Measurements from ENCODE around the gene CRADD.
"Not testable (repeated sequence)": the region's sequence is repeated elsewhere in the genome, so short reads cannot be mapped to it uniquely, and the experiment has no call there.

Gene CRADD

GRCh38 chr12:93789767-93790166, 112.6 kb downstream of the CRADD start:
- no peak for DNase-seq

- no peak for DNase-seq
These were observed 113.4 kb downstream of the CRADD start for GRCh38 chr12:93790472-93791152.

- DNase-seq = no peak
These were observed 115.8 kb downstream of the CRADD start for GRCh38 chr12:93793007-93793406.

- no peak for DNase-seq
These were observed 116.8 kb downstream of the CRADD start for GRCh38 chr12:93793983-93794382.

GRCh38 chr12:93794738-93795137, 117.6 kb downstream of the CRADD start:
- no peak for DNase-seq

- no peak for DNase-seq
These were observed 118.2 kb downstream of the CRADD start for GRCh38 chr12:93795352-93795751.

- no peak for DNase-seq
These were observed 119.6 kb downstream of the CRADD start for GRCh38 chr12:93796729-93797128.

- DNase-seq = no peak
These were observed 121.3 kb downstream of the CRADD start for GRCh38 chr12:93798279-93799151.

GRCh38 chr12:93801666-93802065, 124.5 kb downstream of the CRADD start:
- not testable (repeated sequence) for DNase-seq

GRCh38 chr12:93802293-93802692, 125.1 kb downstream of the CRADD start:
- no peak for DNase-seq

- DNase-seq = no peak
These were observed 125.7 kb downstream of the CRADD start for GRCh38 chr12:93802698-93803423.

GRCh38 chr12:93803424-93803807, 126.2 kb downstream of the CRADD start:
- DNase-seq = no peak

GRCh38 chr12:93804392-93805179, 127.4 kb downstream of the CRADD start:
- no peak for DNase-seq

- peak; percentile 32 for DNase-seq
These were observed 128.6 kb downstream of the CRADD start for GRCh38 chr12:93805736-93806141.

GRCh38 chr12:93807354-93807753, 130.2 kb downstream of the CRADD start:
- DNase-seq = no peak

- DNase-seq = no peak
These were observed 131.2 kb downstream of the CRADD start for GRCh38 chr12:93808169-93808899.

GRCh38 chr12:93812626-93813025, 135.5 kb downstream of the CRADD start:
- no peak for DNase-seq

GRCh38 chr12:93813186-93813585, 136.0 kb downstream of the CRADD start:
- no peak for DNase-seq

- no peak for DNase-seq
These were observed 137.0 kb downstream of the CRADD start for GRCh38 chr12:93813972-93814821.

GRCh38 chr12:93818488-93819049, 141.4 kb downstream of the CRADD start:
- DNase-seq = no peak

- DNase-seq = no peak
These were observed 141.9 kb downstream of the CRADD start for GRCh38 chr12:93819050-93819491.

Data from NCI-H1436 (cell line).